ENCODE data around the gene SLC44A1. TPM values are rescaled to one million over a fixed set of nuclear protein-coding genes. Genes with fewer than 3 reads are reported as not detected.

Gene SLC44A1
- 47.8 and 50.1 TPM in 2 replicates for total RNA-seq

DNA sequence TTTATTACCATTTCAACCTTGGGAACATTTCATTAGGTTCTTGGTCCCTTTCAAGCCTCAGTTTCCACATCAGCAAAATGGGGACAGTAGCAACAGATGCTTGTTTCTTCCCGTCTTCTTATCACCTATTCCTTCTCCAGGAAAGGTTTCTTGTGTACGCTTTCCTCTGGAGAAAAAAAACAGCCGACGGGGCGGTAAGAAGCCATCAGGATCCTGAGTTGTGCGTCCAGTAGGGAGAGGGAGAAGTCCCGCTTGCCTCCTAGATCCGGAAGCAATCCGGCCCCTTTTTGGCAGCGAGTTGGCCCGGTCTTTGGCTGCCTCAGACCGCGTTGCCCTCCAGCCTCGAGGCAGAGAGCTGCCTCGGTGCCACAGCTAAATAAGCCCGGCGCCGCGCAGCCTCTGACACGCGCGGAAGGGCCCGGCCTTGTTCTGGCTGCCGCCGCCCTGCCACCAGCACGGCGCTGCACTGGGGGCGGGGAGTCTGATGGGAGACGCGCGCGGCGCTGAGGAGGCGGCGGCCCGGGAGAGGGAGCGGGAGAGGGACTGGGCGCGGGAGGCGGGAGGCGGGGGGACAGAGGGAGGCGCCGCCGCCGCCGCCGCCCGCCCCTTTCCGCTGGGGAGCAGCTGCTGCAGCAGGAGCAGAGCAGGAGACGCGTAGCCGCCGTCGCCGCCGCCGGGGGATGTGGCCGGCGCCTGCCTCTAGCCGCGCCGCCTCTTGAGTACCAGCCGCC, at the start of gene SLC44A1:
SLC44A1 (plus strand) TSS at position 649 of the 731 bp plus-strand sequence. CDS start 218 bp downstream, outside the sequence.
- no peaks in the 10 kb centered on the region for H3K36me3 ChIP-seq (ENCODE audit: insufficient read depth, low read length)
- peak within 1 kb of the TSS; percentile 71 for H3K27ac ChIP-seq (ENCODE audit: low read depth, low read length)
- H3K79me2 ChIP-seq (ENCODE audit: insufficient read depth, low read length), result peaks cover 37% of the 10 kb centered on the region
- H2AFZ ChIP-seq (ENCODE audit: low read length), result peak within 1 kb of the TSS; percentile 91
- peaks cover 3% of the 10 kb centered on the region for H4K20me1 ChIP-seq (ENCODE audit: insufficient read depth, low read length)
- TF ChIP-seq, protein P1, sequence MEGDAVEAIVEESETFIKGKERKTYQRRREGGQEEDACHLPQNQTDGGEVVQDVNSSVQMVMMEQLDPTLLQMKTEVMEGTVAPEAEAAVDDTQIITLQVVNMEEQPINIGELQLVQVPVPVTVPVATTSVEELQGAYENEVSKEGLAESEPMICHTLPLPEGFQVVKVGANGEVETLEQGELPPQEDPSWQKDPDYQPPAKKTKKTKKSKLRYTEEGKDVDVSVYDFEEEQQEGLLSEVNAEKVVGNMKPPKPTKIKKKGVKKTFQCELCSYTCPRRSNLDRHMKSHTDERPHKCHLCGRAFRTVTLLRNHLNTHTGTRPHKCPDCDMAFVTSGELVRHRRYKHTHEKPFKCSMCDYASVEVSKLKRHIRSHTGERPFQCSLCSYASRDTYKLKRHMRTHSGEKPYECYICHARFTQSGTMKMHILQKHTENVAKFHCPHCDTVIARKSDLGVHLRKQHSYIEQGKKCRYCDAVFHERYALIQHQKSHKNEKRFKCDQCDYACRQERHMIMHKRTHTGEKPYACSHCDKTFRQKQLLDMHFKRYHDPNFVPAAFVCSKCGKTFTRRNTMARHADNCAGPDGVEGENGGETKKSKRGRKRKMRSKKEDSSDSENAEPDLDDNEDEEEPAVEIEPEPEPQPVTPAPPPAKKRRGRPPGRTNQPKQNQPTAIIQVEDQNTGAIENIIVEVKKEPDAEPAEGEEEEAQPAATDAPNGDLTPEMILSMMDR (IDR thresholded peaks at IDR 0.05; ENCODE audit: extremely low read depth, low read depth, low read length), result no peak
- H3K27me3 ChIP-seq (ENCODE audit: insufficient read depth, low read length), result no peaks in the 10 kb centered on the region
- H3K9me3 ChIP-seq (ENCODE audit: low read depth, low read length), result no peaks in the 10 kb centered on the region
- peak within 1 kb of the TSS; percentile 83 for H3K4me2 ChIP-seq (ENCODE audit: insufficient read depth, low read length)
- peaks cover 35% of the 10 kb centered on the region for H3K4me1 ChIP-seq (ENCODE audit: insufficient read depth, low read length)
- H3K4me3 ChIP-seq (ENCODE audit: insufficient read depth, low read length), result peak within 1 kb of the TSS; percentile 85
- peak; percentile 96 for DNase-seq (ENCODE audit: insufficient read length, low spot score, missing footprints)

DNA sequence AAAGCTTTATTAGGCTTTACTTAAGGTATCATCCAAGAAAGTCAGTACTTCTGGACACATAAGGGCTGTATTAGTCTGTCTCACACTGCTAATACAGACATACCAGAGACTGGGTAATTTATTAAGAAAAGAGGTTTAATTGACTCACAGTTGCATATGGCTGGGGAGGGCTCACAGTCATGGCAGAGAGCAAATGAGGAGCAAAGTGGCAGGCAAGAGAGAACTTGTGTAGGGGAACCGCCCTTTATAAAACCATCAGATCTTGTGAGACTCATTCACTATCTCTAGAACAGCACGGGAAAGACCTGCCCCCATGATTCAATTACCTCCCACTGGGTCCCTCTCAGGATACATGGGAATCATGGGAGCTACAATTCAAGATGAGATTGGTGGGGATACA, 49.2 kb upstream of the SLC44A1 start:
- Histone ChIP-seq H3K27ac (ENCODE audit: low read depth, low read length) (no peak overlapping the region), H3K79me2 (ENCODE audit: insufficient read depth, low read length) (no peaks in the 10 kb centered on the region), H2AFZ (ENCODE audit: low read length) (no peak overlapping the region), H3K9me3 (ENCODE audit: low read depth, low read length) (no peaks in the 10 kb centered on the region), H3K4me2 (ENCODE audit: insufficient read depth, low read length) (no peak overlapping the region), H3K4me3 (ENCODE audit: insufficient read depth, low read length) (no peak overlapping the region), H3K27me3 (ENCODE audit: insufficient read depth, low read length) (no peaks in the 10 kb centered on the region), H3K36me3 (ENCODE audit: insufficient read depth, low read length) (no peaks in the 10 kb centered on the region), H4K20me1 (ENCODE audit: insufficient read depth, low read length) (no peaks in the 10 kb centered on the region), H3K4me1 (ENCODE audit: insufficient read depth, low read length) (peaks cover 4% of the 10 kb centered on the region)
- TF ChIP-seq, protein P1 (IDR thresholded peaks at IDR 0.05; ENCODE audit: extremely low read depth, low read depth, low read length), result no peak
- DNase-seq (ENCODE audit: insufficient read length, low spot score, missing footprints), result no peak

DNA sequence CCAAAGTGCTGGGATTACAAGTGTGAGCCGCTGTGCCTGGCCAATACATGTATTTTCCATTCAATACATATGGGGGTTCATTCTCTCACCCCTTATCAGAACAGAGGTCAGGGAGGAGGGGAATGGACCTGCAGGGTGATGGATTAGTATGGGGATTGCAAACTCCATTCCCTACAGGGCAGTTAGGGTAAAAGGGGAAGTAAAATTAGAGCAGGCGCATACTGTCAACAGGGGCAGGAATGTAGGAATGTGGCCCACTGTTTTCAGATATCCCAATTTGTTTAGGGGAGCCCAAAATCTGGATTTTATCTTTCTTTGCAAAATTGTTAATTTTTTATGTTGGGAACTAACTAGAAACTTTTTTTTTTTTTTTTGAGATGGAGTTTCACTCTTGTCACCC, 46.4 kb upstream of the SLC44A1 start:
- H3K4me2 ChIP-seq (ENCODE audit: insufficient read depth, low read length), result no peak overlapping the region
- H3K27me3 ChIP-seq (ENCODE audit: insufficient read depth, low read length), result no peaks in the 10 kb centered on the region
- no peaks in the 10 kb centered on the region for H3K36me3 ChIP-seq (ENCODE audit: insufficient read depth, low read length)
- H3K4me3 ChIP-seq (ENCODE audit: insufficient read depth, low read length), result no peak overlapping the region
- H3K79me2 ChIP-seq (ENCODE audit: insufficient read depth, low read length), result no peaks in the 10 kb centered on the region
- H3K9me3 ChIP-seq (ENCODE audit: low read depth, low read length), result no peaks in the 10 kb centered on the region
- no peaks in the 10 kb centered on the region for H3K4me1 ChIP-seq (ENCODE audit: insufficient read depth, low read length)
- no peak for DNase-seq (ENCODE audit: insufficient read length, low spot score, missing footprints)
- no peak overlapping the region for H2AFZ ChIP-seq (ENCODE audit: low read length)
- TF ChIP-seq, protein P1 (IDR thresholded peaks at IDR 0.05; ENCODE audit: extremely low read depth, low read depth, low read length), result no peak
- H3K27ac ChIP-seq (ENCODE audit: low read depth, low read length), result no peak overlapping the region
- no peaks in the 10 kb centered on the region for H4K20me1 ChIP-seq (ENCODE audit: insufficient read depth, low read length)

DNA sequence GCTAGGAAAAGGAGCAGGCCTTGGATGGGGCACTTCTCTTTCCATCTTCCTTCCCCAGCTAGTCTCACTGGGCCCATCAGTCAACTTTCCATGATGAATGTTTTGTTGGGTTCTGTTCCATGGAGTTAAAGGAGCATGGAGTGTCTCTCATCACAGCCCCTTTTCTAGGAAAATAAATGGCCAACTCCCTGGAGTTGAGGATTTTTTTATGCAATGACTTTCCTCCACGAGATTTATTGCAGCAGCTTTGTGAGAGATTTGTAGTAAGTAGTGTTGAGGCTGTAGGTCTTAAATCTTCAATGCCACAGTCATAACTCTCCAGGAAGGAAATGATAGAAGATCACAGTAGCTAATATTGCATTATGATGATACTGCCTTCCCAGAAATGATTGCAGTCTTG, 45.6 kb upstream of the SLC44A1 start:
- Histone ChIP-seq H3K36me3 (ENCODE audit: insufficient read depth, low read length) (no peaks in the 10 kb centered on the region), H3K9me3 (ENCODE audit: low read depth, low read length) (no peaks in the 10 kb centered on the region), H3K79me2 (ENCODE audit: insufficient read depth, low read length) (no peaks in the 10 kb centered on the region), H4K20me1 (ENCODE audit: insufficient read depth, low read length) (no peaks in the 10 kb centered on the region), H3K4me2 (ENCODE audit: insufficient read depth, low read length) (no peak overlapping the region), H3K4me1 (ENCODE audit: insufficient read depth, low read length) (no peaks in the 10 kb centered on the region), H3K27ac (ENCODE audit: low read depth, low read length) (no peak overlapping the region), H3K4me3 (ENCODE audit: insufficient read depth, low read length) (no peak overlapping the region), H2AFZ (ENCODE audit: low read length) (no peak overlapping the region), H3K27me3 (ENCODE audit: insufficient read depth, low read length) (no peaks in the 10 kb centered on the region)
- DNase-seq (ENCODE audit: insufficient read length, low spot score, missing footprints), result no peak
- TF ChIP-seq, protein P1 (IDR thresholded peaks at IDR 0.05; ENCODE audit: extremely low read depth, low read depth, low read length), result no peak
